ENCODE results near the gene EFNB2.
A peak's percentile ranks its signal among the peaks of the same experiment; 100 is the strongest.

EFNB2 gene

DNA sequence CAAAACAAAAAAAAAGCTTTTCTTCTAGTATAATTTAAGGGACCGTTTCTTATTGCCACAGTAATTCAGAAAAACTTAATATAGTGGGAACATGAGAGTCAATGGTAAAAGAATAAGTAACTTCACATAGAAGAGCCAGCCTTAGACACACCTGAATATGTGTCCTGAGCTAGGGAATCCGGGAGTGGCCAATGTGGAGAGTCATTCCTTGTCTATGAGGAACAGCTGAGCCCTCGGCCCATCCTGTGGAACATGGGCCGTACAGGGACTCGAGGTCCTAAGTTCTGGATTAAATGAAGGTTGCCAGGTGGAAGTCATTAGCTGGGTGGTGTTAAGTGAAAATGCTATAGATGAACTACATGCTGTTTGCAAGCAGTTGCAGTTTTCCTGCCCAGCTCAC, 32.2 kb downstream of the EFNB2 start:
- H3K79me1 ChIP-seq (replicated peaks; ENCODE audit: low read length, poor library complexity, severe bottlenecking): peaks cover 17% of the 10 kb centered on the region
- H2BK5ac ChIP-seq (ENCODE audit: low read depth, low read length, poor library complexity, severe bottlenecking): no peak overlapping the region
- no peak overlapping the region for H3K23ac ChIP-seq (ENCODE audit: low read length in 2 of 2)
- no peak overlapping the region for H3K4me2 ChIP-seq (ENCODE audit: low read length, poor library complexity, severe bottlenecking)
- H3K4ac ChIP-seq (ENCODE audit: low read depth in 1 of 2, low read length in 2 of 2): no peak overlapping the region
- H4K91ac ChIP-seq (ENCODE audit: low read length): no peak overlapping the region
- no peak overlapping the region for H2BK120ac ChIP-seq (ENCODE audit: low read depth, low read length)
- no peak for DNase-seq
- no peak overlapping the region for H2BK15ac ChIP-seq (ENCODE audit: low read depth, poor library complexity, severe bottlenecking)
- H3K4me1 ChIP-seq (ENCODE audit: control insufficient read depth, insufficient read depth, low read depth, low read length): peaks cover 3% of the 10 kb centered on the region
- no peaks in the 10 kb centered on the region for H3K9me3 ChIP-seq (ENCODE audit: control insufficient read depth, low read length)
- H3K18ac ChIP-seq (ENCODE audit: low read depth in 1 of 2, low read length in 2 of 2): no peak overlapping the region
- H2BK12ac ChIP-seq (ENCODE audit: low read length in 2 of 2): no peak overlapping the region
- H2AK5ac ChIP-seq (ENCODE audit: low read length, severe bottlenecking): no peak overlapping the region
- H3K9ac ChIP-seq (ENCODE audit: low read length): no peak overlapping the region
- H3K27me3 ChIP-seq (ENCODE audit: control insufficient read depth in 1 of 2, insufficient read depth in 1 of 2, low read length in 2 of 2): peaks cover 0 to 2% of the 10 kb centered on the region in 2 experiments
- no peak overlapping the region for H3K4me3 ChIP-seq (ENCODE audit: insufficient read depth in 1 of 2, low read depth in 1 of 2, low read length in 2 of 2)
- no peak overlapping the region for H2AFZ ChIP-seq (ENCODE audit: low read depth, low read length)
- no peak overlapping the region for H3K27ac ChIP-seq (ENCODE audit: low read length, poor library complexity, severe bottlenecking)
- 91% methylated on average over 4 of the region's 5 CpGs for WGBS
- H3K14ac ChIP-seq (ENCODE audit: low read length in 2 of 2): no peak overlapping the region
- H4K8ac ChIP-seq (ENCODE audit: low read length): no peak overlapping the region
- H3K36me3 ChIP-seq (ENCODE audit: control insufficient read depth in 1 of 2, insufficient read depth in 2 of 2, low read depth in 1 of 2, low read length in 2 of 2): peaks cover 0 to 3% of the 10 kb centered on the region in 2 experiments

DNA sequence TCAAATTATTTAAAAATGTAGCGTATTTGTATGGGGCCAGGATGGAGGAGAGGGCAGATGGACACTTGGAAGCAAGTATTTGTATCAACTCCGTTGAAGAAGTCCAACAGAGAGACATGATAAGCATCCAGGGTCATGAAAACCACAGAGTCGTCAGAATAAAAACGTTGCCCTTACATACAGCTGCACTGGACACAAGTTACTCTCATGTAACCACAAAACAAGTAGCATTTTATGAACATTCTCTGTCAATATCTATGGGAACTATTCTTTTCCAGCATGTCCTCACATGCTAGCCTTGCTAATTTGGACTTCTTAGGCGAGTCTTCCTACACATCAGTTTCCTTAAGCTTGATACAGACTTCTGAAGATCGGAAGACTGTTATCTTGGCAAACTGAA, 35.0 kb downstream of the EFNB2 start:
- H4K8ac ChIP-seq (ENCODE audit: low read length): no peak overlapping the region
- no peak overlapping the region for H3K4me3 ChIP-seq (ENCODE audit: insufficient read depth in 1 of 2, low read depth in 1 of 2, low read length in 2 of 2)
- no peak overlapping the region for H2AK5ac ChIP-seq (ENCODE audit: low read length, severe bottlenecking)
- no peak overlapping the region for H3K18ac ChIP-seq (ENCODE audit: low read depth in 1 of 2, low read length in 2 of 2)
- H3K79me1 ChIP-seq (replicated peaks; ENCODE audit: low read length, poor library complexity, severe bottlenecking): peaks cover 21% of the 10 kb centered on the region
- H3K27me3 ChIP-seq (ENCODE audit: control insufficient read depth in 1 of 2, insufficient read depth in 1 of 2, low read length in 2 of 2): peaks cover 0 to 2% of the 10 kb centered on the region in 2 experiments
- no peak overlapping the region for H3K4me2 ChIP-seq (ENCODE audit: low read length, poor library complexity, severe bottlenecking)
- H3K14ac ChIP-seq (ENCODE audit: low read length in 2 of 2): no peak overlapping the region
- H3K23ac ChIP-seq (ENCODE audit: low read length in 2 of 2): no peak overlapping the region
- peaks cover 0 to 3% of the 10 kb centered on the region in 2 experiments for H3K36me3 ChIP-seq (ENCODE audit: control insufficient read depth in 1 of 2, insufficient read depth in 2 of 2, low read depth in 1 of 2, low read length in 2 of 2)
- H2BK12ac ChIP-seq (ENCODE audit: low read length in 2 of 2): no peak overlapping the region
- H2BK5ac ChIP-seq (ENCODE audit: low read depth, low read length, poor library complexity, severe bottlenecking): no peak overlapping the region
- WGBS: 93% methylated on average over 6 of the region's 6 CpGs
- DNase-seq: peak; percentile 28
- H3K9ac ChIP-seq (ENCODE audit: low read length): no peak overlapping the region
- H2AFZ ChIP-seq (ENCODE audit: low read depth, low read length): no peak overlapping the region
- no peak overlapping the region for H2BK120ac ChIP-seq (ENCODE audit: low read depth, low read length)
- H3K4me1 ChIP-seq (ENCODE audit: control insufficient read depth, insufficient read depth, low read depth, low read length): peaks cover 3% of the 10 kb centered on the region
- H2BK15ac ChIP-seq (ENCODE audit: low read depth, poor library complexity, severe bottlenecking): no peak overlapping the region
- no peak overlapping the region for H3K27ac ChIP-seq (ENCODE audit: low read length, poor library complexity, severe bottlenecking)
- no peaks in the 10 kb centered on the region for H3K9me3 ChIP-seq (ENCODE audit: control insufficient read depth, low read length)
- H3K4ac ChIP-seq (ENCODE audit: low read depth in 1 of 2, low read length in 2 of 2): no peak overlapping the region
- H4K91ac ChIP-seq (ENCODE audit: low read length): no peak overlapping the region

DNA sequence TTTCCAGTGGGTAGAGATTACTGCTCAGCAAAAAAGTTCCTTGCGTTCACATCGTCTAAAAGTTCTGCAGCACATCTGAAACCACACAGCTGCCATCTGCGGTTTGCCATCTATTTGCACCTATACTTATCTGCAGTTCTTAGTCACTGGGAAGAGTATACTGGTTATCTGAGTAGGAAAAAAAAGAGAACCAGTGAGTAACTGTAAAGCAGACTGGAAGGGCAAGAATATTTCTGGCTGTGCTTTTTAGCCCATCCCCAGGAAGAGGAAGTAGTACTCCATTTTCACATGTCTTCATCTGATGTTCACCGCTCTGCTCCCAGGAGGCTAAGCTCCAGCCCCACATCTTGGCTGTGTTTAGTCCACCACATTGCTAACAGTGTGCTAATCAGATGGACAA, 35.6 kb downstream of the EFNB2 start:
- no peak overlapping the region for H2BK12ac ChIP-seq (ENCODE audit: low read length in 2 of 2)
- peaks cover 0 to 3% of the 10 kb centered on the region in 2 experiments for H3K36me3 ChIP-seq (ENCODE audit: control insufficient read depth in 1 of 2, insufficient read depth in 2 of 2, low read depth in 1 of 2, low read length in 2 of 2)
- H3K18ac ChIP-seq (ENCODE audit: low read depth in 1 of 2, low read length in 2 of 2): no peak overlapping the region
- no peak overlapping the region for H2BK15ac ChIP-seq (ENCODE audit: low read depth, poor library complexity, severe bottlenecking)
- WGBS: 87% methylated on average over 3 of the region's 4 CpGs
- no peak overlapping the region for H4K8ac ChIP-seq (ENCODE audit: low read length)
- no peak overlapping the region for H3K27ac ChIP-seq (ENCODE audit: low read length, poor library complexity, severe bottlenecking)
- no peak overlapping the region for H2BK5ac ChIP-seq (ENCODE audit: low read depth, low read length, poor library complexity, severe bottlenecking)
- DNase-seq: no peak
- H3K4me3 ChIP-seq (ENCODE audit: insufficient read depth in 1 of 2, low read depth in 1 of 2, low read length in 2 of 2): no peak overlapping the region
- H4K91ac ChIP-seq (ENCODE audit: low read length): no peak overlapping the region
- H3K23ac ChIP-seq (ENCODE audit: low read length in 2 of 2): no peak overlapping the region
- H3K27me3 ChIP-seq (ENCODE audit: control insufficient read depth in 1 of 2, insufficient read depth in 1 of 2, low read length in 2 of 2): peaks cover 0 to 2% of the 10 kb centered on the region in 2 experiments
- H3K4me1 ChIP-seq (ENCODE audit: control insufficient read depth, insufficient read depth, low read depth, low read length): peaks cover 3% of the 10 kb centered on the region
- H2BK120ac ChIP-seq (ENCODE audit: low read depth, low read length): no peak overlapping the region
- H2AK5ac ChIP-seq (ENCODE audit: low read length, severe bottlenecking): no peak overlapping the region
- no peak overlapping the region for H3K14ac ChIP-seq (ENCODE audit: low read length in 2 of 2)
- H3K4me2 ChIP-seq (ENCODE audit: low read length, poor library complexity, severe bottlenecking): no peak overlapping the region
- H3K9ac ChIP-seq (ENCODE audit: low read length): no peak overlapping the region
- no peak overlapping the region for H3K4ac ChIP-seq (ENCODE audit: low read depth in 1 of 2, low read length in 2 of 2)
- H3K79me1 ChIP-seq (replicated peaks; ENCODE audit: low read length, poor library complexity, severe bottlenecking): peaks cover 21% of the 10 kb centered on the region
- H2AFZ ChIP-seq (ENCODE audit: low read depth, low read length): no peak overlapping the region
- H3K9me3 ChIP-seq (ENCODE audit: control insufficient read depth, low read length): no peaks in the 10 kb centered on the region

DNA sequence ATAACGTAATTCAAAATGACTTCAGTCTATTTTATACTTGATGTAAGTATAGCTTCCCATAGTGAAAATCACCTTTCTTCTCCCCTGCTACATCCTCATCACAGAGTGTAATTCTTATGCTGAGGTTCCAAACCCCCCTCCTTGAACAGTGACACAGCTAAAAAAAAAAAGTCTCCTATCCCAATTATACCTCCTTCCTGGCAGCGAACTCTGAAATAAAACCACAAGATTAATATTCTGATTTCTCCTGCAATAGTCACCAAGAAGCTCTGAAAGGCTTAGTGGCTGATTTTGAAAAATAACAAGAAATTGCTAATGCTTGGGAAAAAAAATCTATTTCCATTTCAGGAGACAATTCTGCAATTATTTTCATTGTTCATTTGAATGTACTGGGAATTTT, 36.3 kb downstream of the EFNB2 start:
- no peak overlapping the region for H4K91ac ChIP-seq (ENCODE audit: low read length)
- H2BK12ac ChIP-seq (ENCODE audit: low read length in 2 of 2): no peak overlapping the region
- 100% methylated on average over 1 of the region's 2 CpGs for WGBS
- H2BK5ac ChIP-seq (ENCODE audit: low read depth, low read length, poor library complexity, severe bottlenecking): no peak overlapping the region
- H2AK5ac ChIP-seq (ENCODE audit: low read length, severe bottlenecking): no peak overlapping the region
- H3K14ac ChIP-seq (ENCODE audit: low read length in 2 of 2): no peak overlapping the region
- DNase-seq: no peak
- no peak overlapping the region for H3K27ac ChIP-seq (ENCODE audit: low read length, poor library complexity, severe bottlenecking)
- H3K18ac ChIP-seq (ENCODE audit: low read depth in 1 of 2, low read length in 2 of 2): no peak overlapping the region
- H4K8ac ChIP-seq (ENCODE audit: low read length): no peak overlapping the region
- H3K9ac ChIP-seq (ENCODE audit: low read length): no peak overlapping the region
- H3K4ac ChIP-seq (ENCODE audit: low read depth in 1 of 2, low read length in 2 of 2): no peak overlapping the region
- H3K4me3 ChIP-seq (ENCODE audit: insufficient read depth in 1 of 2, low read depth in 1 of 2, low read length in 2 of 2): no peak overlapping the region
- H3K4me2 ChIP-seq (ENCODE audit: low read length, poor library complexity, severe bottlenecking): no peak overlapping the region
- H2BK120ac ChIP-seq (ENCODE audit: low read depth, low read length): no peak overlapping the region
- H3K4me1 ChIP-seq (ENCODE audit: control insufficient read depth, insufficient read depth, low read depth, low read length): peaks cover 3% of the 10 kb centered on the region
- no peak overlapping the region for H2BK15ac ChIP-seq (ENCODE audit: low read depth, poor library complexity, severe bottlenecking)
- H2AFZ ChIP-seq (ENCODE audit: low read depth, low read length): no peak overlapping the region
- peaks cover 0 to 3% of the 10 kb centered on the region in 2 experiments for H3K36me3 ChIP-seq (ENCODE audit: control insufficient read depth in 1 of 2, insufficient read depth in 2 of 2, low read depth in 1 of 2, low read length in 2 of 2)
- H3K23ac ChIP-seq (ENCODE audit: low read length in 2 of 2): no peak overlapping the region
- H3K9me3 ChIP-seq (ENCODE audit: control insufficient read depth, low read length): no peaks in the 10 kb centered on the region
- peaks cover 0 to 2% of the 10 kb centered on the region in 2 experiments for H3K27me3 ChIP-seq (ENCODE audit: control insufficient read depth in 1 of 2, insufficient read depth in 1 of 2, low read length in 2 of 2)
- peaks cover 18% of the 10 kb centered on the region for H3K79me1 ChIP-seq (replicated peaks; ENCODE audit: low read length, poor library complexity, severe bottlenecking)

Data from mesenchymal stem cell (in vitro differentiated cells and primary cell).